RCC 7860 (cell line): ENCODE data around the gene CDH1.
A peak's percentile ranks its signal among the peaks of the same experiment; 100 is the strongest.
"Not testable (repeated sequence)": the region's sequence is repeated elsewhere in the genome, so short reads cannot be mapped to it uniquely, and the experiment has no call there.

ENCODE experiments used
- DNase-seq: peaks from one replicate; pipeline ENCODE4 v3.0.0-alpha.2; 2015; ENCODE audit warnings: low spot score
- FAIRE-seq: peaks from 2 replicates; lab custom pipeline; 2012; peaks lifted over from hg19 to GRCh38; lab: Jason Lieb, UNC

Gene CDH1

GRCh38 chr16:68737046-68737729, at the start of gene CDH1:
Gene CDH1, plus strand, starts transcription at chr16:68737292. Its CDS starts 124 bp downstream, at chr16:68737416.
- FAIRE-seq (no peak), DNase-seq (no peak)

GRCh38 chr16:68689921-68690320, 47.2 kb upstream of the CDH1 start:
- FAIRE-seq (no peak), DNase-seq (no peak)

- no peak for FAIRE-seq
These were observed 41.5 kb upstream of the CDH1 start for GRCh38 chr16:68695575-68695974.

GRCh38 chr16:68696514-68696913, 40.6 kb upstream of the CDH1 start:
- no peak for DNase-seq
- no peak for FAIRE-seq

More at GRCh38 chr16:68695575-68695974, 41.5 kb upstream of the CDH1 start:
- no peak for DNase-seq

- DNase-seq (no peak), FAIRE-seq (no peak)
These were observed 39.0 kb upstream of the CDH1 start for GRCh38 chr16:68698091-68698490.

- DNase-seq: no peak
- no peak for FAIRE-seq
These were observed 37.0 kb upstream of the CDH1 start for GRCh38 chr16:68700120-68700519.

GRCh38 chr16:68700831-68701230, 36.3 kb upstream of the CDH1 start:
- FAIRE-seq (no peak), DNase-seq (no peak)

- DNase-seq (peak; percentile 64), FAIRE-seq (no peak)
These were observed 32.7 kb upstream of the CDH1 start for GRCh38 chr16:68704232-68704867.

GRCh38 chr16:68707340-68708152, 29.5 kb upstream of the CDH1 start:
- DNase-seq (peak; percentile 96), FAIRE-seq (peak; percentile 80)

- DNase-seq (no peak), FAIRE-seq (no peak)
These were observed 26.9 kb upstream of the CDH1 start for GRCh38 chr16:68710211-68710610.

- FAIRE-seq: no peak
These were observed 25.5 kb upstream of the CDH1 start for GRCh38 chr16:68711421-68712139.

GRCh38 chr16:68713361-68713760, 23.7 kb upstream of the CDH1 start:
- DNase-seq (no peak), FAIRE-seq (no peak)

More at GRCh38 chr16:68711421-68712139, 25.5 kb upstream of the CDH1 start:
- DNase-seq: no peak

- FAIRE-seq (no peak), DNase-seq (no peak)
These were observed 21.6 kb upstream of the CDH1 start for GRCh38 chr16:68715471-68715870.

- not testable (repeated sequence) for DNase-seq, FAIRE-seq
These were observed 20.6 kb upstream of the CDH1 start for GRCh38 chr16:68716516-68716915.

GRCh38 chr16:68717684-68718083, 19.4 kb upstream of the CDH1 start:
- FAIRE-seq (no peak), DNase-seq (no peak)

- no peak for DNase-seq
- no peak for FAIRE-seq
These were observed 18.5 kb upstream of the CDH1 start for GRCh38 chr16:68718590-68718989.

- no peak for DNase-seq
These were observed 17.1 kb upstream of the CDH1 start for GRCh38 chr16:68719993-68720489.

GRCh38 chr16:68722119-68723024, 14.7 kb upstream of the CDH1 start:
- FAIRE-seq: no peak

More at GRCh38 chr16:68719993-68720489, 17.1 kb upstream of the CDH1 start:
- no peak for FAIRE-seq

GRCh38 chr16:68724797-68725196, 12.3 kb upstream of the CDH1 start:
- FAIRE-seq: no peak

More at GRCh38 chr16:68722119-68723024, 14.7 kb upstream of the CDH1 start:
- no peak for DNase-seq

GRCh38 chr16:68728523-68728922, 8.6 kb upstream of the CDH1 start:
- no peak for FAIRE-seq
- no peak for DNase-seq

More at GRCh38 chr16:68724797-68725196, 12.3 kb upstream of the CDH1 start:
- no peak for DNase-seq
